IMR-90 (cell line): ENCODE measurements around the gene ARHGEF7. TPM values are rescaled to one million over a fixed set of nuclear protein-coding genes. Genes with fewer than 3 reads are reported as not detected.
A peak's percentile ranks its signal among the peaks of the same experiment; 100 is the strongest.

Experiments
- ATAC-seq: fragments of 200-7000 bp; cut with Tn5 transposase; 2 replicates; pipeline ENCODE4 v1.9.1; 2020; ENCODE audit warnings: low read depth, mild to moderate bottlenecking, moderate library complexity
- BruUV-seq: library from RNA; stranded (reverse); fragments of 400-500 nt; replicated peaks from 2 replicates; lab custom pipeline; 2021; lab: Mats Ljungman, UMichigan
- CTCF ChIA-PET: fragments of 300-600 bp; formaldehyde crosslinking; extraction: SDS; loops from one replicate; lab custom pipeline; 2021; ENCODE audit warnings: antibody characterized with exemption; lab: Yijun Ruan, JAX
- POLR2A ChIA-PET: fragments of 300-600 bp; sonication (Branson Sonifier 250); formaldehyde crosslinking; loops from one replicate; lab custom pipeline; 2022; ENCODE audit warnings: antibody characterized with exemption; ENCODE audit not compliant: unreplicated experiment; lab: Charles Lee
- DNase-seq: peaks from one replicate; pipeline ENCODE4 v3.0.0; 2013
- H2AFZ ChIP-seq: replicated peaks from 2 replicates; pipeline ENCODE3; 2013; ENCODE audit warnings: low read length, mild to moderate bottlenecking; ENCODE audit not compliant: poor library complexity
- H2AK5ac ChIP-seq: 2 replicates; pipeline ENCODE4 v1.6.1; 2013; ENCODE audit warnings: low read depth, low read length, inconsistent platforms
- H2AK9ac ChIP-seq: replicated peaks from 2 replicates; pipeline ENCODE3; 2013; ENCODE audit warnings: mild to moderate bottlenecking, low read depth, low read length, moderate library complexity; ENCODE audit not compliant: poor library complexity
- H2BK120ac ChIP-seq: 2 replicates; pipeline ENCODE4 v1.6.1; 2013; ENCODE audit warnings: low read depth, low read length, inconsistent platforms
- H2BK15ac ChIP-seq: 3 replicates; pipeline ENCODE4 v1.6.1; 2013; ENCODE audit warnings: low read depth, low read length, inconsistent platforms
- H2BK20ac ChIP-seq: 2 replicates; pipeline ENCODE4 v1.6.1; 2013; ENCODE audit warnings: low read depth, mild to moderate bottlenecking, inconsistent platforms, low read length, moderate library complexity
- H2BK5ac ChIP-seq: 2 replicates; pipeline ENCODE4 v1.6.1; 2013; ENCODE audit warnings: mild to moderate bottlenecking, low read depth, low read length, inconsistent platforms; ENCODE audit not compliant: poor library complexity, severe bottlenecking
- H3K14ac ChIP-seq: replicated peaks from 2 replicates; pipeline ENCODE4 v1.6.1; 2013; ENCODE audit warnings: low read depth, low read length, inconsistent platforms
- H3K18ac ChIP-seq: 2 replicates; pipeline ENCODE4 v1.6.1; 2013; ENCODE audit warnings: low read depth, low read length, control low read depth
- H3K23ac ChIP-seq: 2 replicates; pipeline ENCODE4 v1.6.1; 2013; ENCODE audit warnings: low read depth, low read length, inconsistent platforms
- H3K27ac ChIP-seq: 2 replicates; pipeline ENCODE4 v1.5.1; 2013; ENCODE audit warnings: mild to moderate bottlenecking, control low read depth, low read length; ENCODE audit not compliant: insufficient read depth
- H3K27me3 ChIP-seq: 2 replicates; pipeline ENCODE4 v1.6.1; 2013; ENCODE audit warnings: low read length; ENCODE audit not compliant: control insufficient read depth, insufficient read depth
- H3K36me3 ChIP-seq: 2 replicates; pipeline ENCODE4 v1.6.1; 2013; ENCODE audit warnings: low read length, mixed read lengths; ENCODE audit not compliant: control insufficient read depth, insufficient read depth
- H3K4ac ChIP-seq: 2 replicates; pipeline ENCODE4 v1.6.1; 2013; ENCODE audit warnings: low read depth, low read length, inconsistent platforms
- H3K4me1 ChIP-seq: 2 replicates; pipeline ENCODE4 v1.6.1; 2013; ENCODE audit warnings: low read length, mixed read lengths; ENCODE audit not compliant: control insufficient read depth, insufficient read depth
- H3K4me2 ChIP-seq: 2 replicates; pipeline ENCODE4 v1.6.1; 2013; ENCODE audit warnings: low read depth, mild to moderate bottlenecking, control low read depth, low read length, moderate library complexity
- H3K4me3 ChIP-seq: 2 replicates; pipeline ENCODE4 v1.5.1; 2013; ENCODE audit warnings: low read depth, mild to moderate bottlenecking, control low read depth, low read length, moderate library complexity; ENCODE audit not compliant: insufficient read depth
- H3K56ac ChIP-seq: 2 replicates; pipeline ENCODE4 v1.6.1; 2013; ENCODE audit warnings: low read length, inconsistent platforms; ENCODE audit not compliant: insufficient read depth; ENCODE audit errors: extremely low read depth
- H3K79me1 ChIP-seq, 2 experiments: 2 replicates each; pipeline ENCODE4 v1.6.1; 2013; ENCODE audit warnings: low read length in 2 of 2, inconsistent platforms in 1 of 2, low read depth in 1 of 2
- H3K9ac ChIP-seq: 2 replicates; pipeline ENCODE4 v1.6.1; 2013; ENCODE audit warnings: low read depth, low read length, control low read depth
- H3K9me1 ChIP-seq: 2 replicates; pipeline ENCODE4 v1.6.1; 2013; ENCODE audit warnings: low read length, inconsistent platforms; ENCODE audit not compliant: insufficient read depth
- H3K9me3 ChIP-seq: 2 replicates; pipeline ENCODE4 v1.6.1; 2013; ENCODE audit warnings: low read length; ENCODE audit not compliant: control insufficient read depth, insufficient read depth
- H4K20me1 ChIP-seq: 2 replicates; pipeline ENCODE4 v1.6.1; 2013; ENCODE audit warnings: low read length, inconsistent platforms; ENCODE audit not compliant: insufficient read depth
- H4K5ac ChIP-seq: 2 replicates; pipeline ENCODE4 v1.6.1; 2013; ENCODE audit warnings: mild to moderate bottlenecking, low read depth, low read length, control low read depth
- H4K8ac ChIP-seq, 2 experiments: 2 replicates each; pipeline ENCODE4 v1.6.1; 2013; ENCODE audit warnings: low read depth in 2 of 2, low read length in 2 of 2, control low read depth in 1 of 2, inconsistent platforms in 1 of 2
- H4K91ac ChIP-seq: 2 replicates; pipeline ENCODE4 v1.6.1; 2013; ENCODE audit warnings: low read depth, low read length, inconsistent platforms; ENCODE audit not compliant: insufficient read depth
- MAZ ChIP-seq: IDR thresholded peaks from 2 replicates; pipeline ENCODE4 v1.6.1; 2012; ENCODE audit warnings: low read depth, mild to moderate bottlenecking, low read length, improper control_type of control experiment, moderate library complexity, borderline replicate concordance
- POLR2A ChIP-seq: IDR thresholded peaks from 2 replicates; pipeline ENCODE4 v1.6.1; 2012; ENCODE audit warnings: mild to moderate bottlenecking, low read depth, low read length
- RAD21 ChIP-seq: IDR thresholded peaks from 2 replicates; pipeline ENCODE4 v1.6.1; 2012; ENCODE audit warnings: low read length, improper control_type of control experiment
- SMC3 ChIP-seq: fragments of 150-350 bp; IDR thresholded peaks from 2 replicates; pipeline ENCODE4 v1.6.1; 2016; ENCODE audit warnings: low read depth, mild to moderate bottlenecking, antibody characterized with exemption, low read length, moderate library complexity
- WGBS, 2 experiments: methylation state at CpG; one replicate each; pipeline versions ENCODE4 v1.1.5 to v1.1.7; 2013; ENCODE audit warnings: missing lambda C conversion rate in 2 of 2; ENCODE audit not compliant: insufficient read length in 1 of 2; ENCODE audit errors: extremely low coverage in 2 of 2; 5-methylcytosine and 5-hydroxymethylcytosine counted together
- dilution Hi-C: fragments of 300-500 bp; cut with HindIII; formaldehyde crosslinking; loops from one replicate; pipeline ENCODE4 v1.14.3; 2018; ENCODE audit warnings: low sequenced_read_pairs; ENCODE audit not compliant: unreplicated experiment
- in situ Hi-C: fragments of 300-500 bp; cut with MboI; formaldehyde crosslinking; loops from 3 replicates; pipeline ENCODE4 v1.14.3; 2019; ENCODE audit warnings: low sequenced_read_pairs, inconsistent platforms, mixed read lengths
- intact Hi-C: fragments of 100-400 bp; cut with micrococcal nuclease; formaldehyde crosslinking; loops from 2 replicates; pipeline ENCODE4 v1.10.0; 2022
- polyA plus RNA-seq, 3 experiments: library from polyadenylated mRNA; depleted of rRNA; stranded (reverse); fragments of >200 nt; gene quantifications; 2 replicates each; pipeline ENCODE4 v1.2.3, GENCODE V29; 2012; ENCODE audit warnings: low replicate concordance in 1 of 3
- total RNA-seq: library from RNA; depleted of rRNA; stranded (reverse); fragments of >200 nt; gene quantifications from 2 replicates; pipeline ENCODE4 v1.2.3, GENCODE V29; 2012

Gene ARHGEF7
- total and polyA plus RNA-seq, 2 of the 4 experiments (the other 2 are of a cell fraction) = 32.9 to 59.0 TPM

- BruUV-seq = no TSS peak
- peaks cover 12 to 35% of the 10 kb centered on the region in 2 experiments for H3K79me1 ChIP-seq
- H4K8ac ChIP-seq = peak overlapping the region; percentile 54 to 74
- WGBS, 2 experiments = 0% methylated on average over 1 of the region's 31 CpGs; no CpG with 5 or more reads in 1 of the 2 experiments
- dilution Hi-C loops (no loop called here), in situ Hi-C loops (no loop called here), intact Hi-C loops (loop anchor here (1.0 to 5.0 kb wide), 5 partner anchors 38 to 237 kb away; partner anchors contain the start of gene ANKRD10)
- H3K9me1 ChIP-seq = no peaks in the 10 kb centered on the region
- no peak overlapping the region for H2BK20ac ChIP-seq
- peak overlapping the region; percentile 69 for H3K27ac ChIP-seq
- TF ChIP-seq RAD21 (peak; percentile 35), MAZ (peak; percentile 35; the same call in 1 of the 2 replicates), POLR2A (no peak), SMC3 (peak; percentile 9; the same call in 1 of the 2 replicates)
- DNase-seq (no peak), ATAC-seq (peak; percentile 65)
- H3K18ac ChIP-seq = no peak overlapping the region
- peaks cover 7% of the 10 kb centered on the region for H3K4me1 ChIP-seq
- H3K4ac ChIP-seq = peak overlapping the region; percentile 73
- peak overlapping the region; percentile 80 for H3K4me2 ChIP-seq
- H3K27me3 ChIP-seq = peaks cover 6% of the 10 kb centered on the region; the same call in 1 of the 2 replicates
- H2AK5ac ChIP-seq = peak overlapping the region; percentile 35
- H2BK120ac ChIP-seq = no peak overlapping the region
- H3K14ac ChIP-seq = peak overlapping the region; percentile 79
- H2AFZ ChIP-seq = peak overlapping the region; percentile 96
- H3K9me3 ChIP-seq = no peaks in the 10 kb centered on the region
- peak overlapping the region; percentile 58 for H4K91ac ChIP-seq
- H2BK15ac ChIP-seq = no peak overlapping the region
- H4K20me1 ChIP-seq = peaks cover 23% of the 10 kb centered on the region; the same call in 1 of the 2 replicates
- H3K4me3 ChIP-seq = peak overlapping the region; percentile 80
- H4K5ac ChIP-seq = peak overlapping the region; percentile 13; the same call in 1 of the 2 replicates
- H3K36me3 ChIP-seq = peaks cover 2% of the 10 kb centered on the region; the same call in 1 of the 2 replicates
- CTCF ChIA-PET = no interaction called here
- H3K56ac ChIP-seq = peak overlapping the region; percentile 56
- POLR2A ChIA-PET = no interaction called here
- H2BK5ac ChIP-seq = peak overlapping the region; percentile 83
- peak overlapping the region; percentile 71 for H3K9ac ChIP-seq
- H2AK9ac ChIP-seq = peak overlapping the region; percentile 91
- H3K23ac ChIP-seq = peak overlapping the region; percentile 93
Observed at GRCh38 chr13:111153977-111154332, 38.8 kb downstream of the ARHGEF7 start.
